8988T (cell line): ENCODE data around the gene PARD6G.
"Not testable (repeated sequence)": the region's sequence is repeated elsewhere in the genome, so short reads cannot be mapped to it uniquely, and the experiment has no call there.

Experiments used
- DNase-seq: peaks from one replicate; pipeline ENCODE4 v3.0.0; 2011

PARD6G gene

DNA sequence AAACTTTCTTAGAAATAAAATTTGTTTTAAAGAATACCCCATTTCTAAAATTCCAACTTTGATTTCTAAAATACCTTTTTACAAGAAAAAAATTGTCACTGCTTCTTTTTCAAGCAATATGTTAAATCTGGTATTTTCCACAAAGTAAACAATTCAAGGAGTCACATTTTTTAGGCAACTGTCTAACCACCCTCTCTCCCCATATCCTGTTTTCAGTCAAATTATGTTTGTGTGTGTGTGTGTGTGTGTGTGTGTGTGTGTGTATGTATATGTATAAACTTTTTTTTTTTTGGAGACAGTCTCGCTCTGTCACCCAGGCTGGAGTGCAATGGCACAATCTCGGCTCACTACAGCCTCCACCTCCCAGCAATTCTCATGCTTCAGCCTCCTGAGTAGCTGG lies 79.0 kb downstream of the PARD6G start:
- no peak for DNase-seq

GRCh38 chr18:80167931-80168330 lies 79.4 kb downstream of the PARD6G start:
- DNase-seq = no peak

DNA sequence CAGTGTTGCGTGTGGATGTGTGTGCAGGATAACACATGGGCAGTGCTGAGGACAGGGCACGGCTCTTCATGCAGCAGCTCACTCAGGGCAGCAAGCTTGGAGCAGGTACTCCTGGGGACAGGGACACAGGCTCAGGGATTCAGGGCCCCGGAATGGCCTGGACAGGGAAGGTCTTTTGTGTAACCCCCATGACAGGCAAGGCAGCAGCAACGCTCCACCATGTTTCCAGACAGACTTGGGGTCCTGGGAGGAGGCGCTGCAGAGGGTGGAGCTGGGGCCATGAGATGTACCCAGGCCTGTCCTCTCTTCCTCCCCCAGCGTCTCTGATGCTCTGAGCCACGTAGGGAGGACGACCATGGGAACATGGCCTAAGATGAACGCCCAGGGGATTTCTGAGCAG lies 80.0 kb downstream of the PARD6G start:
- DNase-seq = no peak

- DNase-seq = no peak
These were observed 80.6 kb downstream of the PARD6G start for GRCh38 chr18:80166725-80167124.

DNA sequence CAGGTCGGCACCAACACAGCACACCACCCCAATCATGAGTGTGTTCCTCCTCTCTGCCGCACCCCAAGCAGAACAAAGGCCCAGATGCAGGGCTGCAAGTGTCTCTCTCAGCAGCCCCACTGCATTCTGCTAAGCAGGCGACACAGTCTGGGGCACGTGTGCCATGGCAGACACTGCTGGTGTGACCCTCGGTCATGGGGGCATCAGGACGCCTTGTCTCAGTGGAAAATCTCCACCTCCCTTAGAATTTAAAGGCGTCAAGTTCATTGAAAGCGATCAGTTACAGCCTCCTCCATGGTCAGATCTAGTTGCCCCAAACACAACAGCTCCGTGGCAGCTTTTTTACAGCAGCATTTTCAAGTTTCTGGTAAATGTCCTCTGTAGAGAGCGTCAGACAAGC lies 81.1 kb downstream of the PARD6G start:
- DNase-seq = no peak

GRCh38 chr18:80164727-80165355 lies 82.5 kb downstream of the PARD6G start:
- DNase-seq = not testable (repeated sequence)

DNA sequence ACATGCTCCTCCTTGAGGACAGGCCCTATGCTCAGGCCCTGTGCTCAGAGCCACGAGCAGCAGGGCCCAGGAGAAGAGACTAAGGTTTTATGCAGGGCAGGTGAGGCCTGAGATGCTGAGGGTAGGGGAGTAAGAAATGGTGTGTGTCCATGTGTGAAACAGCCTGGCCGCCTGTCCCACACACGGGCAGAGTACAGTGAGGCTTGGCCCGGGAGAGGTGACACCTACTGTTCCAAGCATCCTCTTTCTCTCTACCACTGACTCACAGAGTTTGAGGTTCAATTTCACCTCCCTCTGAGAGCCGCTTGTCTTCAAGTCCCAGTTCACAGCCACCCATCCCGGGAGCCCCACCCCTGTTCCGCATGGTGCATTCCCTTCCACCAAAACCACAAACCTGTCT lies 84.1 kb downstream of the PARD6G start:
- no peak for DNase-seq

- DNase-seq = no peak
These were observed 85.4 kb downstream of the PARD6G start for GRCh38 chr18:80161781-80162417.

DNA sequence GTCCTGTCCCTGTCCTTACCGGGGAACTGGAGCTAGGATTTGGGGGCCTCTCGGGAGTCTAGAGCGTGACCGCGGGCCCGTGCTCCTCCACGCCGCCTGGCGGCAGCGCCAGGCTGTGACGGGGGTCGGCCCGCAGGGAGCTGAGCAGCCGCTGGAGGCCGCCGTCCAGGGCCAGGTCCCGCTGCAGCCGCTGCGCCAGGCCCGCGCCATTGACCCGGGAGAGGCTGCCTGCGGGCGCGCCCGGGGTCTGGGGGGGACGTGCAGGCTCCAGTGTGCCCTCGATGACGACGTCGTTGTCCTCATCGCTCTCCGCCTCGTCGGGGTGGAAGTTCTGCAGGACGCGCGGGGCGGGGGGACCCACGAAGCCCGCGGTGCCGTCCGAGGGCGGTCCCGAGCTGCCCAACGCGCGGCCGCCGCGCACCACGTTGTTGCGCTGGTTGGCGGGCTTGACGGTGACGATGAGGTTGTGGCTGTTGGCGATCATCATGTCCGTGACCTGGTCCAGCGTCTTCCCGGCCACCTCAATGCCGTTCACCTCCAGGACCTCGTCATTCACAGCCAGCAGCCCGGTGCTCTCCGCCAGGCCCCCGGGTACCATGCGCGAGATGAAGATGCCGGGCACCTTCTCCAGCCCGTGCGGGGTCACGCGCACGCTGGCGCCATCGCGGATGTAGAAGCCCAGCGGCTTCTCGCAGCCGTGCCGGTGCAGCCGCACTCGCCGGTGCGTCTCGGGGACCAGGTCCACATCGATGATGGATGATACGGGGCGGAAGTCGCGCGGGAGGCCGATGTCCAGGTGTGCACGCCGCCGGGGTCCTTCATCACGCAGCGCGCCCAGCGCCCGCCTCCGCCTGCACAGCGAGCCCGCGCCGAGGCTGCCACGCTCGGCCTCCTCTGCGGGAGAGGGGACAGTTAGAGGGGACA lies 87.3 kb downstream of the PARD6G start:
- no peak for DNase-seq

GRCh38 chr18:80158365-80158764 lies 88.9 kb downstream of the PARD6G start:
- DNase-seq = no peak

DNA sequence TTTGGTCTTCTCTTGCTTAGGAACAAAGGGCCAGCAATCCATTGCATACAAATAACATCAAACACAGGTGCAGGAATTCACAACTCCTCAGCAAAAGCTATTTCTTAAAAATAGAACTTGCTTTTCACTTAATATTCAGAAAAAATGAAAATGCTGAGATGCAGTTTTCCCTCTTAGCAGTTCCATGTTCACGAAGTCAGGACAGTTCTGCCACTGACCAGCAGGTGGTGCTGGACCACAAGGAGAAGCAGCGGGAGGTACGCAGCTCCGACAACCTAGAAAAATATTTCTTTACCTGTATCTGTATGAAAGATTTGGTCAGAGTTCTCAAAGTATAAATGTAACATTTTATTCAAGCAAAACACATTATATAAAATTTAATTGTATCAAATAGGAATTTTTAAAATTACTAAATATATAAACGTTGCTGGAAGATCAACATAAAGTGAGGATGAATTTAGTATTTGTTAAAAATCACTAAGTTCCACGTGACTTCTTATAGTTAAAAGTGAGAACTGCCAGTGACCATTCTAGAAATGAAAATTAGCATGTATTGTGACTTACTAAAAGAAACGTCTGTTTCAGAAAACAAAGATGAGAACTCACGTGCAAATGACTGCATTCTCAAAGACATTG lies 89.5 kb downstream of the PARD6G start:
- no peak for DNase-seq

- no peak for DNase-seq
These were observed 93.0 kb downstream of the PARD6G start for GRCh38 chr18:80154293-80154692.

- DNase-seq = no peak
These were observed 97.6 kb downstream of the PARD6G start for GRCh38 chr18:80149667-80150066.

GRCh38 chr18:80148326-80149199 lies 98.8 kb downstream of the PARD6G start:
- DNase-seq = no peak

GRCh38 chr18:80147418-80148325 lies 99.6 kb downstream of the PARD6G start:
- no peak for DNase-seq

- DNase-seq = no peak
These were observed 100.3 kb downstream of the PARD6G start for GRCh38 chr18:80147037-80147417.

- no peak for DNase-seq
These were observed 102.0 kb downstream of the PARD6G start for GRCh38 chr18:80145196-80145804.

DNA sequence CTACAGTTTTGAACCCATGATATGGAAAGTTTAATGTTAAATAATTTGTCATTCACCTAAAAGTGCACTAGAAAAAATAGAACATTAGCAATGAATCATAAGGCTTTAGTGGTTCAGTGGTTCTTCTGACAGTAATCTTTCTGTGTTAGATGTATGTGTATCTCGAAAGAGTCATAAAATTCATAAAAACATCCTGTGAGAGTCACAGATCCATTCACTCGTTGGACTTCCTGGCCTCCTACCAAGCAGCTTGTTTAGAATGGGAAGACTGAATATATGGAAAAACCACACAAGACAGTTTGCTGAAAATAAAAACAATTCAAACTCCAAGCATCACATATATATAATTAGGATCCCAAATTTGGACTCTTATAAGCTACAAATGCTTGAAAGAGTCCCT lies 103.4 kb downstream of the PARD6G start:
- no peak for DNase-seq

DNA sequence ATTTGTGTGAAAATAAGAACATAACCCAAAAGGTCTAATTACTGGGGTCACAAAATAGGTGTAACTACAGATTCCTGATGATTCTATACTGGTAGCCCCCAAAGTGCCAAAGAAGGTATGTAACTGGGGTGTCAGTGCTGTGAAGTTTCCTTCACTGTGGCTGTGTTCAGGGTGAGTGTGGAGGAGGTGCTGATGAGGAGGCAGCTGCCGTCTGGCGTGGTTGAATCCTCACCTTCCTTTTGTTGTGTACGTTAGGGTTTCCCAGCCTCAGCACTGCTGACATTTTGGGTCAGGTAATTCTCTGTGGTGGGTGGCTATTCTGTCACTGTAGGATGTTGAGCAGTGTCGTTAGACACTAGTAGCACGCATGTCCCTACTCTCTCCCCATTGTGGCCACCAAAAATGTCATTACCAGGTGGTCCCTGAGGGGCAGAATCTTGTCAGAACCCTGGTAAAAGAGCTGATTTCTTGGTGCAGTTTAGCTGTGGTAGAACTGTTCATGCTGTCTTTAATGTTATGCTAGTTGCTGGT lies 106.8 kb downstream of the PARD6G start:
- no peak for DNase-seq

DNA sequence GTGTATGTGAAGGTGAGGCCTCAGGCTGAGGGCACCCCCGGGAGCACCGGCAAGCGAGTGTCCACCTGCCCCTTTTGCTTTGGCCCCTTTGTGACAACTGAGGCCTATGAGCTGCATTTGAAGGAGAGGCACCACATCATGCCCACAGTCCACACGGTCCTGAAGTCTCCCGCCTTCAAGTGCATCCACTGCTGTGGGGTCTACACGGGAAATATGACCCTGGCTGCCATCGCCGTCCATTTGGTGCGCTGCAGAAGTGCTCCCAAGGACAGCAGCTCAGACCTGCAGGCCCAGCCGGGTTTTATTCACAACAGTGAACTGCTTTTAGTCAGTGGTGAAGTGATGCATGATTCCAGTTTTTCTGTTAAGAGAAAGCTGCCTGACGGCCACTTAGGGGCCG lies 109.3 kb downstream of the PARD6G start:
- no peak for DNase-seq

DNA sequence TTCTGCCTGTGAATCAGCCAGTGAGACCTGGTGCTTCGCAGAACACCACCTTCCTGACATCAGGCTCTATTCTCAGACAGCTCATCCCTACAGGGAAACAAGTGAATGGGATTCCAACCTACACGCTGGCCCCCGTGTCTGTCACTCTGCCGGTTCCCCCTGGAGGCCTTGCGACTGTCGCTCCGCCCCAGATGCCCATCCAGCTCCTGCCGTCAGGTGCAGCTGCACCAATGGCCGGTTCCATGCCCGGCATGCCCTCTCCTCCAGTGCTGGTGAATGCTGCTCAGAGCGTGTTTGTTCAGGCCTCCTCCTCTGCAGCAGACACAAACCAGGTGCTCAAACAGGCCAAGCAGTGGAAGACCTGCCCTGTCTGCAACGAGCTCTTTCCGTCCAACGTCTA lies 110.2 kb downstream of the PARD6G start:
- DNase-seq = no peak
